HG02610 (cell line): ENCODE results near the gene ANGPTL5.
A peak's percentile ranks its signal among the peaks of the same experiment; 100 is the strongest.
"Not testable (repeated sequence)": the region's sequence is repeated elsewhere in the genome, so short reads cannot be mapped to it uniquely, and the experiment has no call there.

Source experiments
- ATAC-seq: cut with Tn5 transposase; IDR thresholded peaks from one replicate; pipeline ENCODE4 v1.9.1; 2021; ENCODE audit warnings: mild to moderate bottlenecking, moderate library complexity; ENCODE audit not compliant: unreplicated experiment

The ANGPTL5 gene

DNA sequence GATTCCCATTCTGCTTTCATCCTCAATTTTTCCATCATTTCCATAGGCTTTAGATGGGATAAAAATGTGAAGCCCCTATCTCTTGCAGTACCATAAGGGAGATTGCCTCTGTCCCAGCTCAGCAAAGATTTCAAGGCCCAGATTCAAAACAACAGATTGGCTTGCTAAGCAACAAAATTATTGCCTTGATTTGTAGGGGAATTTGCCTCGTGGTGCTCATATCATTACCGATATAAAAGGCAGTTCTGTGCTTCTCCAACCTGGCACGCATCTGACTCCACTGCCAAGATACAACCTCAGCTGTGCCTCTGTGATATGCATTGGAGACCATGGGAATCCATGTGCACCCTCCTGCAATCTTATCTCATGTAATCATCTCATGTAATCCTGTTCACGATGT is 26.6 kb downstream of the ANGPTL5 start:
- ATAC-seq: no peak

DNA sequence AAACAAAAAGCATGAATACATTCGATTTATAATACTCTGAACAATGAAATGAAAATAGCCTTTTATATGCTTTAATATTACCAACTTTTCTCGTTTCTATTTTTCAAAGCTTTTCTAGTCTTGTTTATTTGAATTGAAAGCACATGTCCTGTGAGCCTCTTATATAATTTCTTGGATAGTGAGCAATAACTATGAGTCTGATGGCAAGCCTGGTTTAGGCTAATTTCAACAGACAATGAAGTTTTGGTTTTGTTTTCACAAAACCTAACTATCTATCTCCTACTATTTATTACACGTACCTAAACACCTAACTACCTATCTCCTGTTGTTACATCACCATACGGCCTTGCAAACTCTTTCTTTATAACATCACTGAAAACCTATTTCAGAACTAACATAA is 30.7 kb downstream of the ANGPTL5 start:
- ATAC-seq: no peak

DNA sequence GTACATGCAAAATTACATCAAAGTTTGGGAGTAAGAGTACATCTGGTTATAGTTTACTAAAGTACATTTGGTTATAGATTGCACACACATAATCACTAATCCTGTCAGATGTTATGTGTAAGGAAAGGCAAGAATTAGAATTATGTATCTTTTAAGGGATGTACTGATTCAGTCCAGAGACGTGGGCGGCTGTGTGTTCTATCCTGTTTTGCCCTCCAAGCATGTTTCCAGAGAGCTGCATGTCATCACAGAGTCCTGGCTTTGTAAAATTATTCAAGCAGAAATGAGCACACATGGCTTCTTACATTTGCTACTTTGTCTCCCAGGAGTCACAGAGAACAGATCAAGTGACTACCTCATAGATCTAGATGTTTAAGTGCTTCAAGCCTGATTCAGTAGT is 34.7 kb downstream of the ANGPTL5 start:
- no peak for ATAC-seq

DNA sequence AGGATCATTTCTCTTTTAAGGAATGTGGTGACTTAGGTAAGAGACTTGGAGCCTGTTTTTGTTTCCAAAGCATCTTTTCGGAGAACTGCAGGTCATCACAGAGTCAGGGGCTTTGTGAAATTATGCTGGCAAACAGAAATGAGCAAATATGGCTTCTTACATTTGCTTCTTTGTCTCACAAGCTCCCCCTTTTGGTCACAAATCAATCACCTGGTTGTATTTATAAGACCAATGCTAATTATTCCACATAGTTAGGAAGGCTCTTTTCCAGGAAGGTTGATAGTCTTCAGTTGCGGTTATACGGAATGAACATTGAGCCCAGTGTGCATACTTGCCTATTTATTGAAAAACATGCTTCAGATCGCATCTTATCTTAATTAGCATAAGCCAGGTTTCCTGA is 36.1 kb downstream of the ANGPTL5 start:
- ATAC-seq: no peak

DNA sequence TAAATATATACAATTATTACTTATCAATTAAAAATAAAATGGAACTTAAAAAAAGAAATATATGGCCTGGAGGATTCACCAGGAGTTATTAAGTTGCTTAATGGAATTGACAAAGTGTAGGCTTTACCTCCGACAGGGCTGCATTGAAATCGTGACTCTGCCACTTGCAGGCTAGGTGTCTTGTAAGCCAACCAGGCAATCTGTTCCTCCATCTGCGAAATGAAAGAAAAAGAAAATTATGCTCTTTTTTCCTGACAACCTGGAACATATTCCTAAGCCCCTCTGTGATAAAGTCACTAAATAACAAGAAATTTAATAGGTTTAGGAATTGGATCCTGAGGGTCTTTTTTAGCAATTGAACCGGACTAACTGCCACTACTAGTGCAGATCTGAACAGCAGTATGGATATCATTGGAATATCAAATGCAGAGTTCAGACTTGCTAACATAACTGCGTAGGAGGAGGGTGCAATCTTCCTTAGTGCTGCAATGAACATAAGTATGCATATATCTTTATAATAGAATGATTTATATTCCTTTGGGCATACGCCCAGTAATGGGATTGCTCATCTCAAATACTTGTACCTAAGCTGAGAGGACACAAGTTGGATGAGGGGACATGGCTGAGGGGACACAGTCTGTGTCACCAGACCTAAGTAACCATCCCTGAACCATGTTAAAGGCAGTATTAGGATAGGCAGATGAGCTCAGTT is 44.0 kb downstream of the ANGPTL5 start:
- ATAC-seq: no peak

DNA sequence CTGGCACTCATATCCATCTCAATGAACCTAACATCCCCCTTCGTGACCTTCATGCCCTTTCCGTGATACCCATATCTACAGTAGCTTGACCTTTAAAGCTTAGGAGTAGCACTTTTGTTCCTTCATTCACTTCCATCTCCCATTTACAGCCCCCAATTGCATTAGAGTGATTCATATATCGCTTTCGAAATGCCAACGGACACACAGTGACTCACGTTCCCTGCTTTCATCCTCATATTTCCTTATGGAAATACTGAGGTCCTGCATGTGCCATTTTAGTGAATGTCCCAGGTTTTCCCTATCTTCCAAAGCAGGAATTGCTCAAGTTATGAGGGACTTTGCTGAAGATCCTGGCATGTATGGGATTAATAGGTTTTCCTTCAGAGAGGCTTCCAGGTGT is 45.8 kb downstream of the ANGPTL5 start:
- ATAC-seq: no peak

DNA sequence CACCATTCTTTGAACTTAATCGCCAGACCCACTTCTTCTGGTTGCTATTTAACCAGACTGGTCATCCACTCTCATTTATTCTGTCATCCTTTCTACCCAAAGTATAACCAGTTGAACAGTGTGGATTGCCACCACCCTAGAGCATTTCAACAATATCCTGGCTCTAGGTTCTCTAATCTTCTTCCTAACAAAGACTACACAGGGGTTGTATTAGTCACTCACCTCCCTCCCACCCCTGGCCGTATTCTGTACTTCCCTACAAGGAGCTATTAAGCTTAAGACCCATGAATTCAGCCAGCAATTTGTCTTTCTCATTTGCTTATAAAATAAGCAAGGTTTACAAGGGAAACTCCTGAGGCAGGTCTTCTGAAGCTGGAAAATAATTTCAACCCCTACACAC is 48.4 kb downstream of the ANGPTL5 start:
- ATAC-seq: no peak

DNA sequence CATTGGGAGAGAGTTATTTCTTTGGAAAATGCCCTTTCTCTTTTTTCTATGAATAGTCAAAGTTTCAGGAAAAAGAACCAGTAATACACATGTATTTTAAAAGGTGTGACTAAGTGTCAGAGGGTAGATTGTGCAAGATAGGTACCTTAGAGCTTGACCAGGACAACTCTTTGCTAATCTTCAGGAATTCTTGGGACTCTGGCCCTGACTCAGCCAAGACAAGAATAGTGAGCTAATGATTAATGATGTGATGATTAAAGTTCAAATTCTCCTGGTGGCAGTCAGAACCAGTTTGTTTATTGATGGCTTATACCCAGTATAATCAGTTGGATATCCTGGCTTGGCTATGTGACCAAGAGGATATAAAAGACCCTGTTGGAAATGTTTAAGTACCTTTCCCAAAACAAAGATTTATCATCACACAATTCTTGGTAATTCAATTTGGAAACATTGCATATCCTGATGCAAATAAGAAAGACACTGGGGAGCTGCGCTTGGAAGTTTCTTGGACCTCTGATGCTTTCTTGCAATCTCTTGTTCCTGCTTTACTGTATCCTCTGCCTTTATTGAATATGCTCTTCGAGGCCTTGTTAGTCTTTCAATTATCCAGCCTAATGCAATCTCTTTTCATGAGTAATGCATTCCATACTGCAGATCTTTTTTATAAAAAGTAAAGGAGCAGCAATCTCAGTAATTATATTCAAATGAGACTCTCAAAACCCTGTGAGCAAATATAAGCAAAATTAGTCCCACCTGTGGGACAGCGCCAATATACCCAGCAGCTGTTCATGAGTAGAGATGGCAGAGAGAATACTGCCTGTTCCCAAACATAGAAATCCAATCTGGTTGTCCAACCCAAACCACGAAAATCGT is 49.5 kb downstream of the ANGPTL5 start:
- ATAC-seq: no peak

DNA sequence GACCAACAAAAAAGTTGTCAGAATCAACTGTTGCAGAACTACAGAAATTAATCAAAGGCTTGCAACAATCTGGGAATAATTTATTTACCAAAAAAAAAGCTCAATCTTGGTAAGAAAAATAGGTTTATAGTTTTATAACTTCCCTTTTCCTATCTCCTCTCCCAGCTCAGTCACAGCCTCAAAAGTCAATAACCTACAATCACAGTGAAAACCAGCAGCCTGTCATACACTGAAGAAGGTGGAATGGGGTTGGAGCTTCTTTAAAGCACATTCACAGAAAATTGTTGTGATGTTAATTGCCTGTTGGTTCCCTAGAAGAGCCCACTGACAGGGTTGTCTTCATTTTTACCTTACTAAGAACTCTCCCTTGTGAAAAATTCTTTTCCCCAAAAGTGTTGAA is 52.2 kb downstream of the ANGPTL5 start:
- no peak for ATAC-seq

DNA sequence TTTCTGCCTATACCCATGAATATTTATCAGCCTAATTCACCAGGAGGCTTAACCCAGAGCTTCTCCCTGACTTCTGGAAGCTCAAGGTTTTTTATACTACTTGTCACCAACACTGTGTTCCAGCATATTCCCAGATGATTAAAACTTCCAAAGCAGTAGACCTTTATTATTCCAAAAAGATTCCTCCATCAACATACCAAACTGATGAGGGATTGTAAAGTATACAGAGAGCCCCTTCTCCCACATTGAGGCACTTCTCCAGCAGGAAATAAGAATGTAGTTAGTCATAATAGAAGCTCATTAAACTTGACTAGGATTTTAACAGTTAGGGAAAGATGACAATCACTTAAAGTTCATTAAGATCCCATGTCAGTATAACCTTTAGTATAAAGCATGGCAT is 53.0 kb downstream of the ANGPTL5 start:
- no peak for ATAC-seq

DNA sequence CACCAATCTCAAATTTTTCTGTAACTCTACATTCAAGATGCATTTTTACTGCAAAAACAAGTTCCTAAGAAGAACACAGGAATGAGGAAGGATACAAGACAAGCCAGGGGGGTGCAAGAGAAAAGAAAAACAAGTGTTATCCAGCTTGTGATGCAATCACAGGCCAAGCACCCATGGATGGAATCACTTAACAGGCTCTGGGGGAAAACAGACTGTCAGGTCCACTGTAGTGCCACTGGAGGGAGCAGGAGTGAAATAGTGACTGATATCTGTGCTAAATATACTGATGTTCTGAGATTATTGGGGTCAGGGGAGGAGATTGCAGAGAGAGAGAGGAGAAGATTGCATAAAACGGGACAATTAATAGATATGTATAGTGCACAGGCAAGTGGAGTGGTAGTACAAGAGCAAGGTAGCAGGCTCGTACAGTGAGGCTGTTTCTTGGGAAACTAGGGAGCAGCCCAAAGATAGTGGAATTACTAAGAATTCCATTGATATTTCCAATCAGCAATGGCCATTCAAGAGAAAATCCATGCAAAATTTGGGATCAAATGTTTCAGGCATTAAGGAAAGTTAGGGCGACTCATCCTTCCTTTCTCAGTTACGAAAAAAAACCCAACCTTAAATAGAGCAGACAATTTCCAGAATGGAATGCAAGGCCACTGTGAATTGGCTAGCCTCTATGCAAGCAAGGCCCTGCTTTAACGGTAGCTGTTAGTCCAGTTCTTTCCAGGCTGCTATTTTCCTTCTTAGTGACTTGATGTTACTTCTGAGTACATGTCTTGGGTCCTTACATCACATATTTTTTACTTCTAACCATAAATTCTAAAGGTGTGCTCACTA is 53.7 kb downstream of the ANGPTL5 start:
- ATAC-seq: no peak

DNA sequence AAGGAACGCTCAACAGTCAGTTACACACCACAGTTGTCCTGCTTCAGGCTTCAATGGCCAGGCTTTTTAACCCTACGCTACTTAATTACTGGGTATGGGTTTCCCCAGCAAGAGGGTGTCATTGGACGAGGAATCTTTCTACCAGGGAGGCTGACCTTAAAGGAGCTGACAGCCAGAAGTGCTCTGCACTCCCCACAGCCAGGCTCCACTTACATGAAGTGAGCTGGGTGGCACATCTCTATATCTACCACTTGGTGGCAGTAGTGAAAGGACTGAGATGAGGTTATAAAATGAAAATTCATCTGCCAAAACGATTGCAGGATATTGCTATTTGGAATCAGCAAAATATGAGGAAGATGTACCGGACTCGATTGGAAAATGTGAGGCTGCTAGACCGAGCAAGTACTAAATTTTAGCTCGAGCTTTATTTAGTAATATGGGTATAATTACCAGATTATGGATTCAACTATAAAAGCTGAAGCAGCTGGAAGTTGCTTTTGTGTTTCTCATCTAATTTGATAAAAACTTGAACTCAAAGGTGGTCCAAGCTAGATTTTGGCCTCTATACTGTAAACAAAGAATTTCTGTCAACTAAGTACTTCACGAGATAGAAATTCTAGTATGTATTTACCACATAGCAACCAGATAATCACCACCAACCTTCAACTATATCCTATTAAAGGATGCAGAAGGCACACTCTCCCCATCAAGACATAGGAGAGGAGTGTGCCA is 55.5 kb downstream of the ANGPTL5 start:
- peak; percentile 91 for ATAC-seq

DNA sequence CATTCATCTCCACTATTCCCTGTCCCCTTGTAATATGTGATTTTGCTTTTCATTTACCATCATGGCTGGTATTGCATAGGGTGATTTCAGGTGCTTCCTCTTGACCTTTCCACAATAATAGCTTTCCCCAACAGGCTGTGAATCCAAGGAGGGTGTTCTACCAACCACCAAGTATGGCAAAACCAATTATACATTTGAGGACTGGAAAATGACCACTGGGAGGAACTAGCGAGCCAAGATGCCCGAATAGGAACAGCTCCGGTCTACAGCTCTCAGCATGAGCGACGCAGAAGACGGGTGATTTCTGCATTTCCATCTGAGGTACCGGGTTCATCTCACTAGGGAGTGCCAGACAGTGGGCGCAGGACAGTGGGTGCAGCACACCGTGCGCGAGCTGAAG is 64.1 kb downstream of the ANGPTL5 start:
- not testable (repeated sequence) for ATAC-seq

DNA sequence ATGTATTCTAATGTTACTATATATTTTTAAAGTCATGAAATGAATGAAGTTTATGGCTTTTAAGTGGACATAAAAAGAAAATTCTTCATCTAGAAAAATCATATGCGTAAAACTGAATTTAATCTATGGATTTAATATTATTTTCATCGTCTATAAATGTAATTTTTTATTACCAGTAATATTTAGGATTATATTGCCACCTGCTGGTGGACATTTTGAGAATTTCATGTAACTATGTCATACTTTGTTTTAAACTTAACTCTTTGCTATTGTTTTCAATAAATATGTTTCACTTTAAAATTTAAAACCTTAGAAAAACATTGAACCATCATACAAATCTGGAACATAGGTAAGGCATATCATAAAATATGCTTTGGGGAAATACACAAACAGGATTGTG is 68.1 kb downstream of the ANGPTL5 start:
- no peak for ATAC-seq

DNA sequence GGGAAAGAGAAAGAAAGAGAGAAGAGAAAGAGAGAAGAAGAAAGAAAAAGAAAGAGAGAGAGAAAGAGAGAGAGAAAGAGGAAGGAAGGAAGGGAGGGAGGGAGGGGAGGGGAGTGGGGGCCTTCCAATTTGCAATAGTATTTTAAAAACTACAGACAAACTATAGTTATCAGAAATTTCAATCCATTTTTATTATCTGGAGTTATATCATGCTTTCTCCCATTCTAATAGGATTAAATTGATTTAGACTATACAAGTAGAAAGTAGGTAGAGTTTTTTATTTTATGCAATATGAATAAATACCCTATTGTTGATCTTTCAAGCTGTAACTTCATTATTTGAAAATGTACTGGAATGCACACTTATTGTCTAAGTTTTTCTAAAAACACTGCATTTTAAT is 71.7 kb downstream of the ANGPTL5 start:
- no peak for ATAC-seq

DNA sequence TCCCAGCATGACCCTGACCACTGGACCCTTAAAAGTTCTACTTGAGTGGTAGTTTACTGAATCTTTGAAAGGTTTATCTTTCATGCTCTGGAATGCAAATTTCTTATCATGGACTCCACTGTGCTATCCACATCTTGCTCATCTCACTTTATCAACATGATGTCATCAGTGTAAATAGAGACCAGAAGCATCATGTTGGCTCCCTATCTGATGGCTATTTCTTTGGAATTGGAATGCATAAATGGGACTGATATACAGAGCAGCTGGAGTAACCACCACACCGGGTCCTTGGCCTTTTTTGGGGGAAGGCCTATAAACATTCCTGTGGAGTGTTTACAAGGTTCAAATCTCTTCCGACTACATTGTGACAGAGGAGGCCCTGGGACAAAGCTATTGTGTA is 75.6 kb downstream of the ANGPTL5 start:
- ATAC-seq: no peak
